ENCODE results near the gene ARAP3. TPM values are rescaled to one million over a fixed set of nuclear protein-coding genes. Genes with fewer than 3 reads are reported as not detected.

The ARAP3 gene, protein sequence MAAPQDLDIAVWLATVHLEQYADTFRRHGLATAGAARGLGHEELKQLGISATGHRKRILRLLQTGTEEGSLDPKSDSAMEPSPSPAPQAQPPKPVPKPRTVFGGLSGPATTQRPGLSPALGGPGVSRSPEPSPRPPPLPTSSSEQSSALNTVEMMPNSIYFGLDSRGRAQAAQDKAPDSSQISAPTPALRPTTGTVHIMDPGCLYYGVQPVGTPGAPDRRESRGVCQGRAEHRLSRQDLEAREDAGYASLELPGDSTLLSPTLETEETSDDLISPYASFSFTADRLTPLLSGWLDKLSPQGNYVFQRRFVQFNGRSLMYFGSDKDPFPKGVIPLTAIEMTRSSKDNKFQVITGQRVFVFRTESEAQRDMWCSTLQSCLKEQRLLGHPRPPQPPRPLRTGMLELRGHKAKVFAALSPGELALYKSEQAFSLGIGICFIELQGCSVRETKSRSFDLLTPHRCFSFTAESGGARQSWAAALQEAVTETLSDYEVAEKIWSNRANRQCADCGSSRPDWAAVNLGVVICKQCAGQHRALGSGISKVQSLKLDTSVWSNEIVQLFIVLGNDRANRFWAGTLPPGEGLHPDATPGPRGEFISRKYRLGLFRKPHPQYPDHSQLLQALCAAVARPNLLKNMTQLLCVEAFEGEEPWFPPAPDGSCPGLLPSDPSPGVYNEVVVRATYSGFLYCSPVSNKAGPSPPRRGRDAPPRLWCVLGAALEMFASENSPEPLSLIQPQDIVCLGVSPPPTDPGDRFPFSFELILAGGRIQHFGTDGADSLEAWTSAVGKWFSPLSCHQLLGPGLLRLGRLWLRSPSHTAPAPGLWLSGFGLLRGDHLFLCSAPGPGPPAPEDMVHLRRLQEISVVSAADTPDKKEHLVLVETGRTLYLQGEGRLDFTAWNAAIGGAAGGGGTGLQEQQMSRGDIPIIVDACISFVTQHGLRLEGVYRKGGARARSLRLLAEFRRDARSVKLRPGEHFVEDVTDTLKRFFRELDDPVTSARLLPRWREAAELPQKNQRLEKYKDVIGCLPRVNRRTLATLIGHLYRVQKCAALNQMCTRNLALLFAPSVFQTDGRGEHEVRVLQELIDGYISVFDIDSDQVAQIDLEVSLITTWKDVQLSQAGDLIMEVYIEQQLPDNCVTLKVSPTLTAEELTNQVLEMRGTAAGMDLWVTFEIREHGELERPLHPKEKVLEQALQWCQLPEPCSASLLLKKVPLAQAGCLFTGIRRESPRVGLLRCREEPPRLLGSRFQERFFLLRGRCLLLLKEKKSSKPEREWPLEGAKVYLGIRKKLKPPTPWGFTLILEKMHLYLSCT (N-terminal part only)
- 3.0 and 3.7 TPM in 2 replicates for total RNA-seq
- 0.33 TPM for total RNA-seq (2013)
- 0.25 and 0.34 TPM in 2 replicates for polyA plus RNA-seq
- 0.26 and 0.29 TPM in 2 replicates for polyA minus RNA-seq

DNA sequence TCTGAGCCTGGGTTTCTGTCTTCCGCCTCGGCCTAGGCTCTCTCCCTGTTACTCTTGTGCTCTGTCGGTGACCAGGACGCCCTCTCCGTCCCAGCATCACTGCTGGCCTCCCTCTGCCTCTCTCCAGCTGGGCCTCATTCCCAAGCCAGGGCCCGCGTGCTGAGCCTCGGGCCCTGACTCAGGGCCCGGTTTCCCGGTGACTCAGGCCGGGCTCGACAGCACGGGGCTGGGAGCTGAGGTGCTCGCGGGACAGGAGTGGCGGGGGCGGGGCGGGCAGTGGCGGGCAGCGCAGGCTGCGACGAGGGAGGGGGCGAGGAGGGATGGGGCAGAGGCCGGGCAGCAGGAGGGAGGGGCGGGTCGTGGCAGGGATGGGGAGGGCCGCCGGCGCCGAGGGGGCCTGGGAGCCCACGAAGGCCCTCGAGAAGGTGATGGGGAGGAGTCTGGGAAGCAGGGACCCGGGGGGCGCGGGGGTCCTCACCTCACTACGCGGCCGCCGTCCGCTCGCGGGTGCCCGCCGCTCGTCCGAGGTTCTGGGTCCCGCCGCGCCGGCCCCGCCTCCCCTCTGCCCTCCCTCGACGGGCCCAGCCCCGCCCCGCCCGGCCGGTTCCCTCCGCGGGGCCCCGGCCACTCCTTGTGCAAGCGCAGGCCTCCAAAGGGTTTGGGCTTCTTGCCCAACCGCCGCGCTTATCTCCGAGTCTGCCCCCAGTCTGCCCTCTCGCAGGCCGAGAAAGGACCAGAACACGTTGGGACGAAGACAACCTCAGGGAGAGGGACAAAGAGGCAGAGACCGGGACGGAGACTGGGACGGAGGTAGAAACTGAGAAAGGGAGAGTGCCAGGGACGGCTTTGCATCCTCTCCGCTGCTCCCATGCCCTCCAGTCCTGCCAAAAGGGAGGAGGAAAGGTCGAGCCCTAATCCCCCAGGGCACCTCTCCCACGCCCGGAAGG lies at the start of gene ARAP3:
Gene ARAP3, minus strand, starts transcription at position 536 of the 947 bp plus-strand sequence. CDS start 1,744 bp downstream, outside the sequence.
- peak within 1 kb of the TSS; percentile 97 for H3K4me2 ChIP-seq (replicated peaks; ENCODE audit: low read depth, low read length, poor library complexity, severe bottlenecking)

More for the DNA sequence above, at the start of gene ARAP3:
- peak within 1 kb of the TSS; percentile 91 for H2AFZ ChIP-seq (ENCODE audit: insufficient read depth, low read depth, low read length, poor library complexity, severe bottlenecking)
- TF ChIP-seq CTCF (IDR thresholded peaks at IDR 0.05) (no peak), EZH2 (IDR thresholded peaks at IDR 0.05; ENCODE audit: borderline replicate concordance, insufficient read depth, low read depth, low read length, poor library complexity, severe bottlenecking) (no peak)
- ATAC-seq (ENCODE audit: low read depth) = peak; percentile 74
- H3K27ac ChIP-seq (ENCODE audit: low read length in 2 of 2) = no peak within 1 kb of the TSS
- H3K79me2 ChIP-seq (ENCODE audit: control insufficient read depth, insufficient read depth, low read length) = no peaks in the 10 kb centered on the region
- peaks cover 20% of the 10 kb centered on the region for H3K4me1 Mint-ChIP-seq
- 10% methylated on average over 68 of the region's 77 CpGs for WGBS (ENCODE audit: insufficient coverage)
- no peaks in the 10 kb centered on the region for H4K20me1 ChIP-seq (ENCODE audit: control insufficient read depth, insufficient read depth, low read length, poor library complexity, severe bottlenecking)
- DNase-seq = peak; percentile 54
- H3K4me1 ChIP-seq (ENCODE audit: control insufficient read depth in 2 of 2, insufficient read depth in 2 of 2, low read length in 2 of 2) = peaks cover 20 to 23% of the 10 kb centered on the region in 2 donors
- no peaks in the 10 kb centered on the region for H3K36me3 ChIP-seq (replicated peaks in 1 of 2; ENCODE audit: control extremely low read depth in 1 of 2, control insufficient read depth in 1 of 2, extremely low read depth in 1 of 2, insufficient read depth in 2 of 2, low read length in 1 of 2)
- peaks cover 0 to 19% (median 0%) of the 10 kb centered on the region in 4 experiments for H3K27me3 ChIP-seq (replicated peaks in 1 of 4; ENCODE audit: control extremely low read depth in 1 of 4, control insufficient read depth in 3 of 4, insufficient read depth in 4 of 4, low read length in 3 of 4)
- CTCF ChIA-PET = interaction anchor here (0.8 to 2.3 kb wide), 7 partner anchors 10 to 279 kb away, joined by 3 to 31 read pairs (median 5); no protein-coding TSS in a partner anchor
- peak within 1 kb of the TSS; percentile 78 for H3K27ac Mint-ChIP-seq
- H3K4me3 ChIP-seq (ENCODE audit: control extremely low read depth in 1 of 5, extremely low read depth in 1 of 5, insufficient read depth in 1 of 5, low read depth in 2 of 5, low read length in 4 of 5) = peak within 1 kb of the TSS; percentile 41 to 76 (median 58)
- no peaks in the 10 kb centered on the region for H3K9me3 ChIP-seq (ENCODE audit: control extremely low read depth in 1 of 3, control insufficient read depth in 2 of 3, insufficient read depth in 1 of 3, low read length in 2 of 3)
- peak within 1 kb of the TSS; percentile 89 for H3K4me3 Mint-ChIP-seq
- H3K27me3 Mint-ChIP-seq = peaks cover 5% of the 10 kb centered on the region
- intact Hi-C loops (cut with micrococcal nuclease) = loop anchor here (2.0 kb wide), 1 partner anchor 1089 kb away; the partner anchor contains the start of gene ARHGAP26
- H3K9me3 Mint-ChIP-seq (ENCODE audit: insufficient read depth) = no peaks in the 10 kb centered on the region
- peak within 1 kb of the TSS; percentile 73 for H3K9ac ChIP-seq (ENCODE audit: low read length)
- POLR2A ChIA-PET = interaction anchor here (1.2 to 1.9 kb wide), 2 partner anchors 31 to 197 kb away, joined by 3 to 5 read pairs; partner anchors contain the start of gene FCHSD1

Measured in B cell (primary cell).